A549 (cell line): ENCODE data around the gene GPR4. TPM values are rescaled to one million over a fixed set of nuclear protein-coding genes. Genes with fewer than 3 reads are reported as not detected.

Experiments
- ATOH8 ChIP-seq: fragments of 250-450 bp; sonication (Bioruptor Pico); IDR thresholded peaks from 2 replicates; pipeline ENCODE4 v1.5.0; 2020; ENCODE audit warnings: low read depth, mild to moderate bottlenecking, moderate library complexity
- BCL3 ChIP-seq: fragments of >200 bp; sonication (Bioruptor Twin); formaldehyde crosslinking; IDR thresholded peaks from 3 replicates; pipeline ENCODE4 v1.6.1; 2016
- BHLHE40 ChIP-seq: IDR thresholded peaks from 2 replicates; pipeline ENCODE4 v1.6.1; 2012; ENCODE audit warnings: low read depth, low read length, inconsistent platforms
- CBX8 ChIP-seq: fragments of 200-600 bp; sonication (generic); IDR thresholded peaks from 2 replicates; pipeline ENCODE4 v1.6.1; 2016
- CEBPB ChIP-seq, 2 experiments: fragments of >200 bp in 1 of 2; sonication (Bioruptor Twin) in 1 of 2; formaldehyde crosslinking in 1 of 2; IDR thresholded peaks; 2 replicates each; pipeline ENCODE4 v1.6.1; 2012 to 2016
- CHD4 ChIP-seq: fragments of 200-600 bp; sonication (generic); IDR thresholded peaks from 2 replicates; pipeline ENCODE4 v1.6.1; 2016; ENCODE audit warnings: antibody characterized with exemption, mild to moderate bottlenecking, borderline replicate concordance
- CTCF ChIP-seq: fragments of >200 bp; sonication (Bioruptor Twin); formaldehyde crosslinking; IDR thresholded peaks from 3 replicates; pipeline ENCODE4 v1.5.1; 2016
- EHMT2 ChIP-seq: fragments of 200-600 bp; sonication (generic); IDR thresholded peaks from 2 replicates; pipeline ENCODE4 v1.6.1; 2016; ENCODE audit warnings: antibody characterized with exemption, low read depth, mild to moderate bottlenecking, moderate library complexity
- ELK1 ChIP-seq: fragments of 150-350 bp; IDR thresholded peaks from 2 replicates; pipeline ENCODE4 v1.6.1; 2014; ENCODE audit warnings: low read depth, mild to moderate bottlenecking, low read length
- FOSB ChIP-seq: fragments of 250-450 bp; sonication (Bioruptor Pico); IDR thresholded peaks from 2 replicates; pipeline ENCODE4 v1.5.0; 2020; ENCODE audit warnings: mild to moderate bottlenecking, moderate library complexity
- FOSL2 ChIP-seq, 2 experiments: fragments of 450-650 bp in 1 of 2; fragments of >200 bp in 1 of 2; sonication (Bioruptor Twin) in 1 of 2; formaldehyde crosslinking; IDR thresholded peaks; 2 replicates each; pipeline versions ENCODE4 v1.5.0 to v1.6.1; 2016 to 2020; ENCODE audit warnings: mild to moderate bottlenecking in 1 of 2, moderate library complexity in 1 of 2
- FOXS1 ChIP-seq: fragments of 250-450 bp; sonication (Bioruptor Pico); IDR thresholded peaks from 2 replicates; pipeline ENCODE4 v1.5.0; 2020; ENCODE audit warnings: mild to moderate bottlenecking, moderate library complexity
- HDAC2 ChIP-seq: fragments of 200-600 bp; sonication (generic); IDR thresholded peaks from 2 replicates; pipeline ENCODE4 v1.6.1; 2016
- HES2 ChIP-seq: fragments of >200 bp; sonication (Bioruptor Twin); formaldehyde crosslinking; IDR thresholded peaks from 2 replicates; pipeline ENCODE4 v1.6.1; 2016
- HMGXB4 ChIP-seq: fragments of 250-450 bp; sonication (Bioruptor Pico); IDR thresholded peaks from 2 replicates; pipeline ENCODE4 v1.5.0; 2021; ENCODE audit warnings: mild to moderate bottlenecking, moderate library complexity, borderline replicate concordance
- HOXA7 ChIP-seq: fragments of 250-450 bp; sonication (Bioruptor Pico); IDR thresholded peaks from 2 replicates; pipeline ENCODE4 v1.5.0; 2020; ENCODE audit warnings: mild to moderate bottlenecking, moderate library complexity
- HOXB13 ChIP-seq: fragments of 250-450 bp; sonication (Bioruptor Pico); IDR thresholded peaks from 2 replicates; pipeline ENCODE4 v1.5.0; 2020; ENCODE audit warnings: low read depth, mild to moderate bottlenecking, moderate library complexity
- JUN ChIP-seq, 2 experiments: fragments of >200 bp; sonication (Bioruptor Twin); formaldehyde crosslinking; IDR thresholded peaks; 2 replicates in 1 of 2; 3 replicates in 1 of 2; pipeline ENCODE4 v1.6.1; 2016 to 2017
- JUNB ChIP-seq: fragments of >200 bp; sonication (Bioruptor Twin); formaldehyde crosslinking; IDR thresholded peaks from 2 replicates; pipeline ENCODE4 v1.6.1; 2016
- KDM1A ChIP-seq: fragments of 200-600 bp; sonication (generic); IDR thresholded peaks from 2 replicates; pipeline ENCODE4 v1.6.1; 2016; ENCODE audit warnings: low read depth, mild to moderate bottlenecking
- KDM5A ChIP-seq: fragments of 200-600 bp; sonication (generic); IDR thresholded peaks from 2 replicates; pipeline ENCODE4 v1.6.1; 2016; ENCODE audit warnings: antibody characterized with exemption, mild to moderate bottlenecking
- MAZ ChIP-seq: fragments of 150-350 bp; IDR thresholded peaks from 2 replicates; pipeline ENCODE4 v1.6.1; 2014; ENCODE audit warnings: antibody characterized with exemption, low read depth, low read length, borderline replicate concordance
- PHF8 ChIP-seq: fragments of 200-600 bp; sonication (generic); IDR thresholded peaks from 2 replicates; pipeline ENCODE4 v1.6.1; 2016; ENCODE audit warnings: low read depth, mild to moderate bottlenecking, antibody characterized with exemption, moderate library complexity, borderline replicate concordance
- REST ChIP-seq: fragments of 200-600 bp; sonication (generic); IDR thresholded peaks from 2 replicates; pipeline ENCODE4 v1.6.1; 2016; ENCODE audit warnings: antibody characterized with exemption, mild to moderate bottlenecking, moderate library complexity
- RNF2 ChIP-seq: fragments of 200-600 bp; sonication (generic); IDR thresholded peaks from 2 replicates; pipeline ENCODE4 v1.6.1; 2016; ENCODE audit warnings: low read depth, mild to moderate bottlenecking, antibody characterized with exemption, moderate library complexity, borderline replicate concordance
- SREBF2 ChIP-seq: fragments of 450-650 bp; IDR thresholded peaks from 2 replicates; pipeline ENCODE4 v1.6.1; 2014; ENCODE audit warnings: mild to moderate bottlenecking, moderate library complexity
- TFCP2L1 ChIP-seq: fragments of 250-450 bp; sonication (Bioruptor Pico); IDR thresholded peaks from 2 replicates; pipeline ENCODE4 v1.5.0; 2021; ENCODE audit warnings: mild to moderate bottlenecking
- ZC3H11A ChIP-seq: fragments of 450-650 bp; IDR thresholded peaks from 2 replicates; pipeline ENCODE4 v1.6.1; 2014; ENCODE audit warnings: antibody characterized with exemption, mild to moderate bottlenecking
- ZSCAN20 ChIP-seq: fragments of 250-450 bp; sonication (Bioruptor Pico); IDR thresholded peaks from 2 replicates; pipeline ENCODE4 v1.8.0; 2022; ENCODE audit warnings: mild to moderate bottlenecking, moderate library complexity
- polyA plus RNA-seq, 4 experiments: library from polyadenylated mRNA; depleted of rRNA in 3 of 4; stranded (reverse); fragments of >200 nt; fragmentation: RNase III in 1 of 4; extraction: RNeasy Plus Mini Kit Qiagen cat#74134 plus additional on column Dnase treatment in 1 of 4; gene quantifications; 2 replicates in 3 of 4; 3 replicates in 1 of 4; pipeline ENCODE4 v1.2.3, GENCODE V29; 2011 to 2017

GPR4 gene
- polyA plus RNA-seq, 2 of the 4 experiments (the other 2 are of a cell fraction) = 0.03 to 0.10 TPM

GRCh38 chr19:45613926-45614725 is 12.1 kb upstream of the GPR4 start (continued):
- no peak for TF ChIP-seq ELK1
- TF ChIP-seq FOSB (CRISPR knock-in tag) = no peak
- no peak for TF ChIP-seq PHF8
- no peak for TF ChIP-seq REST
- TF ChIP-seq SREBF2 = no peak
- no peak for TF ChIP-seq HOXB13 (CRISPR knock-in tag)
- TF ChIP-seq BHLHE40 = no peak
- no peak for TF ChIP-seq HMGXB4
- no peak for TF ChIP-seq CBX8
- TF ChIP-seq RNF2 = no peak
- no peak for TF ChIP-seq ZC3H11A
- TF ChIP-seq HDAC2 = no peak
- no peak for TF ChIP-seq FOXS1 (CRISPR knock-in tag)
- no peak for TF ChIP-seq HOXA7 (CRISPR knock-in tag)
- TF ChIP-seq KDM1A = no peak
- TF ChIP-seq JUN (IDR thresholded peaks at IDR 0.05) = peak in 1 of 2 experiments; percentile 44; a peak in 1 of 5 replicates
- TF ChIP-seq TFCP2L1 (CRISPR knock-in tag) = no peak
- TF ChIP-seq CHD4 = no peak
- peak; percentile 47; the same call in 1 of the 2 replicates for TF ChIP-seq FOSL2 (IDR thresholded peaks at IDR 0.05)
- TF ChIP-seq FOSL2 (CRISPR knock-in tag; IDR thresholded peaks at IDR 0.05) = peak; percentile 90
- no peak for TF ChIP-seq CTCF
- TF ChIP-seq ZSCAN20 (CRISPR knock-in tag) = no peak
- no peak for TF ChIP-seq BCL3
- TF ChIP-seq JUNB = 0 out of 2 replicates have a peak, but pooled peaks have one; percentile 39
- TF ChIP-seq CEBPB (IDR thresholded peaks at IDR 0.05) = peak in 1 of 2 experiments; percentile 54; a peak in 2 of 4 replicates
- TF ChIP-seq EHMT2 = no peak
- no peak for TF ChIP-seq HES2
- no peak for TF ChIP-seq KDM5A
- no peak for TF ChIP-seq MAZ
- TF ChIP-seq ATOH8 (CRISPR knock-in tag) = no peak
